Neutrophil (primary cell): ENCODE measurements around the gene MED6.

Experiments
- H3K27ac ChIP-seq: fragments of 200-600 bp; sonication (generic); 2 replicates; pipeline ENCODE4 v1.5.1; 2016; ENCODE audit warnings: mild to moderate bottlenecking, moderate library complexity
- H3K27me3 ChIP-seq: fragments of 200-600 bp; sonication (generic); 2 replicates; pipeline ENCODE4 v1.6.0; 2016; ENCODE audit warnings: mild to moderate bottlenecking
- H3K36me3 ChIP-seq: fragments of 200-600 bp; sonication (generic); 2 replicates; pipeline ENCODE4 v1.5.1; 2017
- H3K4me1 ChIP-seq, 2 experiments: fragments of 200-600 bp in 1 of 2; sonication (generic) in 1 of 2; 1 replicate in 1 of 2; 2 replicates in 1 of 2; pipeline versions ENCODE4 v1.5.1 to v1.6.1; 2013 to 2016; ENCODE audit warnings: low read depth in 1 of 2, low read length in 1 of 2, mild to moderate bottlenecking in 1 of 2, moderate library complexity in 1 of 2; ENCODE audit not compliant: control insufficient read depth in 1 of 2, insufficient read depth in 1 of 2
- H3K4me3 ChIP-seq, 2 experiments: fragments of 200-600 bp in 1 of 2; sonication (generic) in 1 of 2; 1 replicate in 1 of 2; 2 replicates in 1 of 2; pipeline ENCODE4 v1.5.1; 2013 to 2016; ENCODE audit warnings: low read depth in 1 of 2, low read length in 1 of 2, mild to moderate bottlenecking in 1 of 2, moderate library complexity in 1 of 2
- H3K9me3 ChIP-seq: fragments of 200-600 bp; sonication (generic); 2 replicates; pipeline ENCODE4 v1.5.1; 2016
- TF ChIP-seq, protein P1 (sequence below): fragments of 200-600 bp; sonication (generic); IDR thresholded peaks from 2 replicates; pipeline ENCODE4 v1.5.1; 2016; ENCODE audit warnings: antibody characterized with exemption

Gene MED6

DNA sequence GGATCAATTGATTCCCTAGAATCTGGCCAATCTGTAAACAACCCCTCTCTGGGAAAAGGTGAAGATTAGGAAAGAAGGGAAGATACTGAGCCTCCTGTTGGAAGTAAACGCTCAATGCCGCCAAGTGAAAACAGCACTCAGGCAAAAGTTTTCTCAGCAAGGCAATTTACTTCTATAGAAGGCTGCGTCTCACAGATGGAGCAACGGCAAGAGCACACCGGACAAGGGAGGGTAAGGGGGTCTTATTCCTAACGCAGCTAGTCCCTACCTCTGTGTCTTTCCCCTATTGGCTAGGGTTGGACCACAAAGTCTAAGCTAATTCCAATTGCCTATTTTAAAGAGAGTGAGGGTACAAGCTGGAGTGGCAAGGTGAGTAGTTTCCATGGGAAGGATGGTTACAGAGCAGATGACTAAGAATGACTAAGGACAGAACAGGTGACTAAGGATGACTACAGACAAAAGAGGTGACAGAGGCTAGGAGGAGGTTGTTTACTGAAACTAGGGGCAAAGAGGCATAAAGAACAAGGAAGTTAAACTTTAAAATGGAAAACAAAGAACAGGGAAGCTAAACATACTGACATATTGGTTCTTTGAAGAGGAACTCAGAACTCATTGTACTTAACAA is 35.6 kb upstream of the MED6 start:
- TF ChIP-seq, protein P1, sequence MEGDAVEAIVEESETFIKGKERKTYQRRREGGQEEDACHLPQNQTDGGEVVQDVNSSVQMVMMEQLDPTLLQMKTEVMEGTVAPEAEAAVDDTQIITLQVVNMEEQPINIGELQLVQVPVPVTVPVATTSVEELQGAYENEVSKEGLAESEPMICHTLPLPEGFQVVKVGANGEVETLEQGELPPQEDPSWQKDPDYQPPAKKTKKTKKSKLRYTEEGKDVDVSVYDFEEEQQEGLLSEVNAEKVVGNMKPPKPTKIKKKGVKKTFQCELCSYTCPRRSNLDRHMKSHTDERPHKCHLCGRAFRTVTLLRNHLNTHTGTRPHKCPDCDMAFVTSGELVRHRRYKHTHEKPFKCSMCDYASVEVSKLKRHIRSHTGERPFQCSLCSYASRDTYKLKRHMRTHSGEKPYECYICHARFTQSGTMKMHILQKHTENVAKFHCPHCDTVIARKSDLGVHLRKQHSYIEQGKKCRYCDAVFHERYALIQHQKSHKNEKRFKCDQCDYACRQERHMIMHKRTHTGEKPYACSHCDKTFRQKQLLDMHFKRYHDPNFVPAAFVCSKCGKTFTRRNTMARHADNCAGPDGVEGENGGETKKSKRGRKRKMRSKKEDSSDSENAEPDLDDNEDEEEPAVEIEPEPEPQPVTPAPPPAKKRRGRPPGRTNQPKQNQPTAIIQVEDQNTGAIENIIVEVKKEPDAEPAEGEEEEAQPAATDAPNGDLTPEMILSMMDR: no peak
- Histone ChIP-seq H3K9me3 (no peaks in the 10 kb centered on the region), H3K27ac (peak overlapping the region; percentile 62)

DNA sequence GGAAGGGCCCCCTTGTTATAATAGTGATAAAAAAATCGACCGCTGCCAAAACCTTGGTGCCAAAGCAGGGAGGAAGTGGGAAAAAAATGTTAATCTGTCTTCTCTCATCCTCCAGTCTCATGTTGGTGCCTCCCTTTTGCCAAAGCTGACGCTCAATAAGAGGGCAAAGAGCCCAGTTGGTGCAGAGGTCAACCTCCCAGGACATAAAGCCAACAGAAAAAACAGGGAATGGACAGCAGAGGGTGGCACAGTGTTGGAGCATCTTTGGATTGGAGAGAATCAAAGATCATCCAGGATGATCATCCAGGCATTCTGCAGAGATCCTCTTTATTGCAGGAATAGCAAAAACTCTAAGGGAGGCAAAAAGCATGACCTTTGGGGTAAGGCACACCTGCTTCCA is 31.5 kb upstream of the MED6 start:
- no peak overlapping the region for H3K4me3 ChIP-seq
- TF ChIP-seq, protein P1: no peak
- H3K27ac ChIP-seq: no peak overlapping the region
- H3K4me1 ChIP-seq: no peaks in the 10 kb centered on the region
- H3K36me3 ChIP-seq: no peaks in the 10 kb centered on the region
- no peaks in the 10 kb centered on the region for H3K9me3 ChIP-seq
- peaks cover 20% of the 10 kb centered on the region for H3K27me3 ChIP-seq

More for the DNA sequence above, 35.6 kb upstream of the MED6 start:
- Histone ChIP-seq H3K4me3 (no peak overlapping the region), H3K36me3 (no peaks in the 10 kb centered on the region), H3K4me1 (peaks cover 10 to 11% of the 10 kb centered on the region in 2 experiments), H3K27me3 (peaks cover 56% of the 10 kb centered on the region)

DNA sequence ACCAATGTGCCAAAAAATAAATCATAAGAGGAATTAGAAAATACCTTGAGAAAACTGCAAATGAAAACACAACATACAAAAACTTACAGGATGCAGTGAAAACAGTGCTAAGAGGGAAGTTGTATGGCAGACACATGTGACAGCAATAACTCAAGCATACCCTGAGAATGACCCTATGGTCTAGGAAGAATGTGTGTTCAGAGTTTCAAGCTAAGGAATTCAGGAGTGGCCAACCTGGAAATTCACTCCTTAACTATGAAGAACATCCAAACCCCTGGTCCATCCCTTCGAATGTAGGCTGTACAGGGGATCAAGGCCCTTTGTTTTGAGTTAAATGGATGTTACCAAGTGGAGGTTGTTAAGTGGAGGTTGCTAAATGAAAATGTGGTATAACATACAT is 24.5 kb upstream of the MED6 start:
- TF ChIP-seq, protein P1: no peak
- no peaks in the 10 kb centered on the region for H3K9me3 ChIP-seq
- H3K4me3 ChIP-seq: no peak overlapping the region
- no peaks in the 10 kb centered on the region for H3K27me3 ChIP-seq
- no peaks in the 10 kb centered on the region for H3K4me1 ChIP-seq
- H3K27ac ChIP-seq: no peak overlapping the region
- H3K36me3 ChIP-seq: no peaks in the 10 kb centered on the region

GRCh38 chr14:70622111-70622712 is 21.8 kb upstream of the MED6 start:
- TF ChIP-seq, protein P1: no peak
- no peak overlapping the region for H3K4me3 ChIP-seq
- peaks cover 16% of the 10 kb centered on the region for H3K27me3 ChIP-seq
- H3K27ac ChIP-seq: no peak overlapping the region
- no peaks in the 10 kb centered on the region for H3K9me3 ChIP-seq
- H3K4me1 ChIP-seq: no peaks in the 10 kb centered on the region
- no peaks in the 10 kb centered on the region for H3K36me3 ChIP-seq

DNA sequence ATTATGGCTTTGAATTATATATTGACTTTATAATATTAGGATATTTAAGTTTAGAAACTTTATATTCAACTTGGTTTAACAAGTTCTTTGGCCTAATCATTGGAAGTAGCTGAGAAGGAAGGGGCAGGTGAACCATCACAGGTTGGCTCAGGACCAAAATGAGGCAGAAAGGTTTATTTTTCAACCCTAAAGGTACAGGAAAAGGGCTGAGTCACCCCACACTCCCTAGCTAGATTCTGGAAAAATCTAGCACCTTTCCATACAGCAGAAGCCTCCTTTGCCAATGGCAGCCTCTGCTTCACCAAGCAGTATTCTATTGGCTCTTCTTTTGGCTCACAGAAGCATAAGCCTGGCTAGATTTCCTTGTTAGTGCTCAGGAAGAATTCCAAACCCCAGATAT is 19.3 kb upstream of the MED6 start:
- H3K27ac ChIP-seq: no peak overlapping the region
- TF ChIP-seq, protein P1: no peak
- no peaks in the 10 kb centered on the region for H3K4me1 ChIP-seq
- H3K9me3 ChIP-seq: no peaks in the 10 kb centered on the region
- peaks cover 27% of the 10 kb centered on the region for H3K27me3 ChIP-seq
- H3K4me3 ChIP-seq: no peak overlapping the region
- H3K36me3 ChIP-seq: no peaks in the 10 kb centered on the region
